Measurements from ENCODE around the gene CHTF18. TPM values are rescaled to one million over a fixed set of nuclear protein-coding genes. Genes with fewer than 3 reads are reported as not detected.
A peak's percentile ranks its signal among the peaks of the same experiment; 100 is the strongest.

Gene CHTF18
- total and polyA plus RNA-seq, 9 of the 15 experiments (the other 6 are each of a cell fraction or from before 2014, with no cell fraction given): 2.5 to 123 (median 17.0) TPM

DNA sequence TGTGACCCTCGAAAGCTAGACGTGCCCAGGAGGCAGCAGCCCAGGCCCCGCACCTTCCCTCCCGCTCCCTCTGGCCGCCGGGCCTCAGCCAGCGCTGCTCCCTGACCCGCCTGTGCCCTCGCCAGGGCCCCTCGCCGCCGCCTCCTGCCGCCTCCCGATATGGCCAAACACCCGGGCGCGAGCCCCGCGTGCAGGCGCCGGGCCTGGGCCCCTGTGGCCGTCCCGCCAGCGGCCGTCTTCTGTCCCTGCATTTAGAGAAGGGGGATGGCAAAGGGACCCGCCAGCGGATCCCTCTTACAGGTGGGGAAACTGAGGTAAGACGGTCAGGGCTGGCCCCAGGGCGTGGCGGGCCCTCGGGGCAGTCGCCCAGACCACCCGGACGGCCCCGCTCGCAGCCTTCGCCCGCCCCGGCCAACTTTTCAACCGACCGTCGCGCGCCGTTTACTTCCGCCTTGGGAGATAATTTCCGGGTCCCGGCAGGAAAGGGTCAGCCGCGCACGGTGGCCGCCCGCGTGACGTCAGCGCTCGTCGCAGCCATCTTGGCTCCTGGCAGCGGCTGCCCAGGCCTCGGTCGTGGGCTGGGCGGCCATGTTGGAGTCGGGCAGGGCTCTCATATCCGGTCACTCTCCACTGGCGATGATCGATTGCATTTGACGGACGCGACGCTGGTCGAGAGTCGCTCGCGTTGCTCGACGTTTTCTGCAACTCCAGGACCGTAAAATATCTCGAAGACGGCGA, 19.1 kb downstream of the CHTF18 start (continued):
- TF ChIP-seq, protein P1, sequence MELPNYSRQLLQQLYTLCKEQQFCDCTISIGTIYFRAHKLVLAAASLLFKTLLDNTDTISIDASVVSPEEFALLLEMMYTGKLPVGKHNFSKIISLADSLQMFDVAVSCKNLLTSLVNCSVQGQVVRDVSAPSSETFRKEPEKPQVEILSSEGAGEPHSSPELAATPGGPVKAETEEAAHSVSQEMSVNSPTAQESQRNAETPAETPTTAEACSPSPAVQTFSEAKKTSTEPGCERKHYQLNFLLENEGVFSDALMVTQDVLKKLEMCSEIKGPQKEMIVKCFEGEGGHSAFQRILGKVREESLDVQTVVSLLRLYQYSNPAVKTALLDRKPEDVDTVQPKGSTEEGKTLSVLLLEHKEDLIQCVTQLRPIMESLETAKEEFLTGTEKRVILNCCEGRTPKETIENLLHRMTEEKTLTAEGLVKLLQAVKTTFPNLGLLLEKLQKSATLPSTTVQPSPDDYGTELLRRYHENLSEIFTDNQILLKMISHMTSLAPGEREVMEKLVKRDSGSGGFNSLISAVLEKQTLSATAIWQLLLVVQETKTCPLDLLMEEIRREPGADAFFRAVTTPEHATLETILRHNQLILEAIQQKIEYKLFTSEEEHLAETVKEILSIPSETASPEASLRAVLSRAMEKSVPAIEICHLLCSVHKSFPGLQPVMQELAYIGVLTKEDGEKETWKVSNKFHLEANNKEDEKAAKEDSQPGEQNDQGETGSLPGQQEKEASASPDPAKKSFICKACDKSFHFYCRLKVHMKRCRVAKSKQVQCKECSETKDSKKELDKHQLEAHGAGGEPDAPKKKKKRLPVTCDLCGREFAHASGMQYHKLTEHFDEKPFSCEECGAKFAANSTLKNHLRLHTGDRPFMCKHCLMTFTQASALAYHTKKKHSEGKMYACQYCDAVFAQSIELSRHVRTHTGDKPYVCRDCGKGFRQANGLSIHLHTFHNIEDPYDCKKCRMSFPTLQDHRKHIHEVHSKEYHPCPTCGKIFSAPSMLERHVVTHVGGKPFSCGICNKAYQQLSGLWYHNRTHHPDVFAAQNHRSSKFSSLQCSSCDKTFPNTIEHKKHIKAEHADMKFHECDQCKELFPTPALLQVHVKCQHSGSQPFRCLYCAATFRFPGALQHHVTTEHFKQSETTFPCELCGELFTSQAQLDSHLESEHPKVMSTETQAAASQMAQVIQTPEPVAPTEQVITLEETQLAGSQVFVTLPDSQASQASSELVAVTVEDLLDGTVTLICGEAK (IDR thresholded peaks at IDR 0.05): peak; percentile 96
- TF ChIP-seq, protein P1 (CRISPR knock-in tag; IDR thresholded peaks at IDR 0.05): no peak
- TF ChIP-seq E2F3 (CRISPR knock-in tag; IDR thresholded peaks at IDR 0.05): no peak
- peak; percentile 96 for TF ChIP-seq ETV5 (CRISPR knock-in tag; IDR thresholded peaks at IDR 0.05; ENCODE audit: low read depth)
- 0 out of 2 replicates have a peak, but pooled peaks have one; percentile 65 for TF ChIP-seq KDM2B (CRISPR knock-in tag; IDR thresholded peaks at IDR 0.05)
- peak; percentile 30; the same call in 1 of the 2 replicates for TF ChIP-seq MAFK (IDR thresholded peaks at IDR 0.05; ENCODE audit: low read length)
- no peak for TF ChIP-seq RBM17 (IDR thresholded peaks at IDR 0.05; ENCODE audit: borderline replicate concordance, low read depth, low read length)
- TF ChIP-seq E2F1 (CRISPR knock-in tag; IDR thresholded peaks at IDR 0.05): peak; percentile 91
- TF ChIP-seq KHSRP (IDR thresholded peaks at IDR 0.05): peak; percentile 66
- peak; percentile 10 for TF ChIP-seq NEUROD1 (IDR thresholded peaks at IDR 0.05; ENCODE audit: borderline replicate concordance, low read depth, low read length, partially characterized antibody)
- TF ChIP-seq CBX1 (IDR thresholded peaks at IDR 0.05; ENCODE audit: low read depth): peak; percentile 40; the same call in 1 of the 2 replicates
- TF ChIP-seq, protein P2, sequence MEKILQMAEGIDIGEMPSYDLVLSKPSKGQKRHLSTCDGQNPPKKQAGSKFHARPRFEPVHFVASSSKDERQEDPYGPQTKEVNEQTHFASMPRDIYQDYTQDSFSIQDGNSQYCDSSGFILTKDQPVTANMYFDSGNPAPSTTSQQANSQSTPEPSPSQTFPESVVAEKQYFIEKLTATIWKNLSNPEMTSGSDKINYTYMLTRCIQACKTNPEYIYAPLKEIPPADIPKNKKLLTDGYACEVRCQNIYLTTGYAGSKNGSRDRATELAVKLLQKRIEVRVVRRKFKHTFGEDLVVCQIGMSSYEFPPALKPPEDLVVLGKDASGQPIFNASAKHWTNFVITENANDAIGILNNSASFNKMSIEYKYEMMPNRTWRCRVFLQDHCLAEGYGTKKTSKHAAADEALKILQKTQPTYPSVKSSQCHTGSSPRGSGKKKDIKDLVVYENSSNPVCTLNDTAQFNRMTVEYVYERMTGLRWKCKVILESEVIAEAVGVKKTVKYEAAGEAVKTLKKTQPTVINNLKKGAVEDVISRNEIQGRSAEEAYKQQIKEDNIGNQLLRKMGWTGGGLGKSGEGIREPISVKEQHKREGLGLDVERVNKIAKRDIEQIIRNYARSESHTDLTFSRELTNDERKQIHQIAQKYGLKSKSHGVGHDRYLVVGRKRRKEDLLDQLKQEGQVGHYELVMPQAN (IDR thresholded peaks at IDR 0.05; ENCODE audit: borderline replicate concordance): peak; percentile 24; the same call in 1 of the 2 replicates
